ENCODE measurements around the gene OR2T11.

The OR2T11 gene

GRCh38 chr1:248631354-248632008 lies 3.4 kb downstream of the OR2T11 start:
- H3K4me2 ChIP-seq (ENCODE audit: low read length), result no peak overlapping the region

GRCh38 chr1:248630551-248630950 lies 4.3 kb downstream of the OR2T11 start:
- H3F3A ChIP-seq (ENCODE audit: control insufficient read depth, insufficient read depth), result no peaks in the 10 kb centered on the region
- no peaks in the 10 kb centered on the region for H3K9me3 ChIP-seq (ENCODE audit: control insufficient read depth, insufficient read depth, low read length)

More at GRCh38 chr1:248631354-248632008, 3.4 kb downstream of the OR2T11 start:
- Histone ChIP-seq H3K4me3 (ENCODE audit: low read length) (no peak overlapping the region), H4K20me1 (ENCODE audit: control insufficient read depth, insufficient read depth, low read depth, low read length) (no peaks in the 10 kb centered on the region), H3K9me2 (replicated peaks; ENCODE audit: control insufficient read depth, low read length) (no peaks in the 10 kb centered on the region), H3K36me3 (ENCODE audit: control insufficient read depth, low read length) (no peaks in the 10 kb centered on the region), H3K27ac (ENCODE audit: low read depth, low read length) (no peak overlapping the region), H3F3A (ENCODE audit: control insufficient read depth, insufficient read depth) (no peaks in the 10 kb centered on the region), H3K9me3 (ENCODE audit: control insufficient read depth, insufficient read depth, low read length) (no peaks in the 10 kb centered on the region), H3K27me3 (ENCODE audit: control insufficient read depth, low read length) (no peaks in the 10 kb centered on the region), H3K4me1 (ENCODE audit: control insufficient read depth, low read length) (no peaks in the 10 kb centered on the region), H3K79me2 (ENCODE audit: control insufficient read depth, low read length) (no peaks in the 10 kb centered on the region)
- TF ChIP-seq CTCF (IDR thresholded peaks at IDR 0.05; ENCODE audit: low read depth, low read length, poor library complexity, severe bottlenecking) (no peak), EZH2phosphoT487 (IDR thresholded peaks at IDR 0.05; ENCODE audit: borderline replicate concordance, low read length) (no peak)

GRCh38 chr1:248627971-248628844 lies 6.7 kb downstream of the OR2T11 start:
- no peak overlapping the region for H3K4me2 ChIP-seq (ENCODE audit: low read length)
- H3K27ac ChIP-seq (ENCODE audit: low read depth, low read length), result no peak overlapping the region
- no peaks in the 10 kb centered on the region for H3K79me2 ChIP-seq (ENCODE audit: control insufficient read depth, low read length)
- no peaks in the 10 kb centered on the region for H3K36me3 ChIP-seq (ENCODE audit: control insufficient read depth, low read length)
- TF ChIP-seq EZH2phosphoT487 (IDR thresholded peaks at IDR 0.05; ENCODE audit: borderline replicate concordance, low read length) (no peak), CTCF (IDR thresholded peaks at IDR 0.05; ENCODE audit: low read depth, low read length, poor library complexity, severe bottlenecking) (no peak)
- no peaks in the 10 kb centered on the region for H3F3A ChIP-seq (ENCODE audit: control insufficient read depth, insufficient read depth)
- H3K4me1 ChIP-seq (ENCODE audit: control insufficient read depth, low read length), result no peaks in the 10 kb centered on the region
- H3K27me3 ChIP-seq (ENCODE audit: control insufficient read depth, low read length), result no peaks in the 10 kb centered on the region
- H3K9me3 ChIP-seq (ENCODE audit: control insufficient read depth, insufficient read depth, low read length), result no peaks in the 10 kb centered on the region
- H3K9me2 ChIP-seq (replicated peaks; ENCODE audit: control insufficient read depth, low read length), result no peaks in the 10 kb centered on the region
- H3K4me3 ChIP-seq (ENCODE audit: low read length), result no peak overlapping the region
- H4K20me1 ChIP-seq (ENCODE audit: control insufficient read depth, insufficient read depth, low read depth, low read length), result no peaks in the 10 kb centered on the region

More at GRCh38 chr1:248630551-248630950, 4.3 kb downstream of the OR2T11 start:
- no peaks in the 10 kb centered on the region for H3K27me3 ChIP-seq (ENCODE audit: control insufficient read depth, low read length)
- no peaks in the 10 kb centered on the region for H3K79me2 ChIP-seq (ENCODE audit: control insufficient read depth, low read length)
- H3K4me1 ChIP-seq (ENCODE audit: control insufficient read depth, low read length), result no peaks in the 10 kb centered on the region
- no peak overlapping the region for H3K4me2 ChIP-seq (ENCODE audit: low read length)
- no peaks in the 10 kb centered on the region for H3K9me2 ChIP-seq (replicated peaks; ENCODE audit: control insufficient read depth, low read length)
- H3K4me3 ChIP-seq (ENCODE audit: low read length), result no peak overlapping the region
- no peaks in the 10 kb centered on the region for H3K36me3 ChIP-seq (ENCODE audit: control insufficient read depth, low read length)
- H3K27ac ChIP-seq (ENCODE audit: low read depth, low read length), result no peak overlapping the region
- H4K20me1 ChIP-seq (ENCODE audit: control insufficient read depth, insufficient read depth, low read depth, low read length), result no peaks in the 10 kb centered on the region
- TF ChIP-seq CTCF (IDR thresholded peaks at IDR 0.05; ENCODE audit: low read depth, low read length, poor library complexity, severe bottlenecking) (no peak), EZH2phosphoT487 (IDR thresholded peaks at IDR 0.05; ENCODE audit: borderline replicate concordance, low read length) (no peak)

Data from DOHH2 (cell line).